Natural killer cell treated with Interleukin-12 subunit alpha and Interleukin-12 subunit beta and Interleukin-15 and Interleukin-18, amount 100 ng/mL, for 72 hours (primary cell): ENCODE results near the gene ST8SIA1. TPM values are rescaled to one million over a fixed set of nuclear protein-coding genes. Genes with fewer than 3 reads are reported as not detected.

ENCODE experiments used
- ATAC-seq, 2 donors: fragments of 150-1000 bp; cut with Tn5 transposase in 1 of 2; sonication (Bioruptor Pico), chemical (Tn5 transposase) in 1 of 2; 2 replicates each; pipeline ENCODE4 v1.10.0; 2021
- DNase-seq: peaks from one replicate; pipeline ENCODE4 v3.0.0; 2022; ENCODE audit warnings: low spot score
- H3K27ac Mint-ChIP-seq, 2 donors: 1 replicate in 1 of 2; 2 replicates in 1 of 2; pipeline ENCODE4 v1.8.0; 2022; ENCODE audit warnings: mixed read lengths in 2 of 2, mild to moderate bottlenecking in 1 of 2, moderate library complexity in 1 of 2
- H3K27me3 Mint-ChIP-seq, 2 donors: 1 replicate in 1 of 2; 2 replicates in 1 of 2; pipeline ENCODE4 v1.8.0; 2022; ENCODE audit warnings: mixed read lengths in 2 of 2
- H3K36me3 Mint-ChIP-seq: one replicate; pipeline ENCODE4 v1.8.0; 2022; ENCODE audit warnings: mixed read lengths
- H3K4me1 Mint-ChIP-seq, 2 donors: 1 replicate in 1 of 2; 2 replicates in 1 of 2; pipeline ENCODE4 v1.8.0; 2022; ENCODE audit warnings: low read depth in 2 of 2, mixed read lengths in 2 of 2, mild to moderate bottlenecking in 1 of 2
- H3K4me3 Mint-ChIP-seq: one replicate; pipeline ENCODE4 v1.8.0; 2022; ENCODE audit warnings: mixed read lengths
- H3K9me3 Mint-ChIP-seq: 2 replicates; pipeline ENCODE4 v1.8.0; 2022; ENCODE audit warnings: mixed read lengths
- total RNA-seq, 2 donors: library from RNA; stranded (reverse); gene quantifications; one replicate each; pipeline ENCODE4 v1.2.3, GENCODE V29; 2022

ST8SIA1 gene
- total RNA-seq, 2 donors from 2014 or later = 0.19 to 0.81 TPM

- no peak for ATAC-seq
- no peaks in the 10 kb centered on the region for H3K9me3 Mint-ChIP-seq
- no peaks in the 10 kb centered on the region for H3K36me3 Mint-ChIP-seq
- no peak overlapping the region for H3K4me3 Mint-ChIP-seq
- H3K27me3 Mint-ChIP-seq = peaks cover 7 to 8% of the 10 kb centered on the region in 2 donors
- no peak for DNase-seq
- no peaks in the 10 kb centered on the region for H3K4me1 Mint-ChIP-seq
- no peak overlapping the region for H3K27ac Mint-ChIP-seq
These were observed 77.4 kb downstream of the ST8SIA1 start for GRCh38 chr12:22257100-22257499.

DNA sequence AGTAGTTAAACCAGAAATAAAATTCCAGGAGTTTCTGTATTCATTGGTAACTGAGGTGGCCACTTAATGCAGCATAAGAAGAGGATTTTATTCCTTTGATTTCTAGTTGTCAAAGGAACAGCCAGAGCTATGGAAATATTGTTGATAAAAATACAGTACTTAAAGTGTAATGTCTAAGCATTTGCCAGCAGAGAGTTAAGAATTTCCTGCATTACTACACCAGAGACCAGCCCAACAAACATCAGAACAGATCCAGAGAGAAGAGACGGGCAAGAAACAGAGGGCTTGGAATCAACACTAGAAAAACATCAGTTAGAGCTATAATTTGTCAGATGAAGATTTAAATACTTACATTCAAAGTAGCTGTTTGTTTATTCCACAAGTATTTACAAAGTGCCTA lies 77.9 kb downstream of the ST8SIA1 start:
- no peak for DNase-seq
- ATAC-seq = no peak
- Mint-ChIP-seq H3K36me3 (no peaks in the 10 kb centered on the region), H3K4me3 (no peak overlapping the region), H3K27ac (no peak overlapping the region), H3K27me3 (peaks cover 5 to 7% of the 10 kb centered on the region in 2 donors), H3K9me3 (no peaks in the 10 kb centered on the region), H3K4me1 (no peaks in the 10 kb centered on the region)

GRCh38 chr12:22256041-22256441 lies 78.5 kb downstream of the ST8SIA1 start:
- Mint-ChIP-seq H3K4me3 (no peak overlapping the region), H3K27ac (no peak overlapping the region), H3K4me1 (peaks cover 0 to under 1% of the 10 kb centered on the region in 2 donors), H3K9me3 (no peaks in the 10 kb centered on the region), H3K27me3 (peaks cover 4 to 7% of the 10 kb centered on the region in 2 donors), H3K36me3 (no peaks in the 10 kb centered on the region)
- DNase-seq = no peak
- no peak for ATAC-seq

- no peak for DNase-seq
- ATAC-seq = no peak
- no peak overlapping the region for H3K27ac Mint-ChIP-seq
- no peak overlapping the region for H3K4me3 Mint-ChIP-seq
- no peaks in the 10 kb centered on the region for H3K36me3 Mint-ChIP-seq
- H3K9me3 Mint-ChIP-seq = no peaks in the 10 kb centered on the region
- peaks cover 4 to 7% of the 10 kb centered on the region in 2 donors for H3K27me3 Mint-ChIP-seq
- H3K4me1 Mint-ChIP-seq = peaks cover 0 to 3% of the 10 kb centered on the region in 2 donors
These were observed 79.4 kb downstream of the ST8SIA1 start for GRCh38 chr12:22255097-22255496.

DNA sequence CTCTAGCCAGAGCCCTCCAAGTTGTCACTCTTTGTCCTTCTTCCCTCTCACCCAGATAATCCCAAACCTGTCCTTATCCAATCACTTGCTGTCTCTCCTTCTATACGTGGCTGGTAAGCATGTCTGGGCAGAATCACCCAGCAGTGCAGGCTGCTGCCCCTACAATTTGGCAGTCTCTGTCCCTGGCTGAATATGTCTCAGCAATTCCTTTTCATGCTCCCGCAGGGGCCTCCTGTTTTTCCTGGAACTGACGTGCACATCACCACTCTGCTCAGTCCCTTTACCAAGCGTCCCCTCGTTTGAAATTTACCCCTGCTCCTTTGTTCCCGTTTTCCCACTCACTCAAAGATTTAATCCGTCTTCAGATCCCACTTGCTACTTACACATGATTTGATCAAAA lies 80.0 kb downstream of the ST8SIA1 start:
- no peak for ATAC-seq
- peaks cover 4 to 7% of the 10 kb centered on the region in 2 donors for H3K27me3 Mint-ChIP-seq
- H3K36me3 Mint-ChIP-seq = no peaks in the 10 kb centered on the region
- peaks cover 0 to 3% of the 10 kb centered on the region in 2 donors for H3K4me1 Mint-ChIP-seq
- no peaks in the 10 kb centered on the region for H3K9me3 Mint-ChIP-seq
- no peak overlapping the region for H3K27ac Mint-ChIP-seq
- no peak overlapping the region for H3K4me3 Mint-ChIP-seq
- DNase-seq = no peak

DNA sequence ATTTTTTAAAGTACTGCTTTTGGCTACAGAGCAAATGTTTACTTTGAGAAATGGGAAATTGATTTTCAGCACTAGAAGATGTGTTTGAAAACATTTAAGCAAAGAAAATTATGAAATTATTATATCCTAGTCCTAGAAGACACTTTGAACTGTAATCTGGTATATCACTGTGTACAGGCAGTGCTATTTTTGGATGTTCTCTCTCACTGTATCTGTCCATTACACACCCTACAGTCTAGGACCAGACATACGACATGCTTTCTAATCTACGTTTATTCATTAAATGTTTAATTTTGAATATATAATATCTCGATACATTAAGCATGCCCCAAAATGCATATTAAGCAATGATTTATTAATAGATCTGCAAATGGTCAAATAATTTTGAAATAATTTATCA lies 82.5 kb downstream of the ST8SIA1 start:
- H3K36me3 Mint-ChIP-seq = no peaks in the 10 kb centered on the region
- no peak overlapping the region for H3K27ac Mint-ChIP-seq
- no peak for DNase-seq
- no peak for ATAC-seq
- H3K27me3 Mint-ChIP-seq = peaks cover 4 to 7% of the 10 kb centered on the region in 2 donors
- H3K9me3 Mint-ChIP-seq = no peaks in the 10 kb centered on the region
- H3K4me3 Mint-ChIP-seq = no peak overlapping the region
- H3K4me1 Mint-ChIP-seq = peaks cover 0 to 3% of the 10 kb centered on the region in 2 donors

- ATAC-seq = no peak
- Mint-ChIP-seq H3K4me1 (peaks cover 0 to 3% of the 10 kb centered on the region in 2 donors), H3K9me3 (no peaks in the 10 kb centered on the region), H3K36me3 (no peaks in the 10 kb centered on the region), H3K4me3 (no peak overlapping the region), H3K27me3 (peaks cover 0 to 4% of the 10 kb centered on the region in 2 donors), H3K27ac (no peak overlapping the region)
- no peak for DNase-seq
These were observed 83.7 kb downstream of the ST8SIA1 start for GRCh38 chr12:22250762-22251161.

- Mint-ChIP-seq H3K4me1 (peaks cover 0 to 3% of the 10 kb centered on the region in 2 donors), H3K9me3 (no peaks in the 10 kb centered on the region), H3K27ac (no peak overlapping the region), H3K36me3 (no peaks in the 10 kb centered on the region), H3K27me3 (peaks cover 0 to 4% of the 10 kb centered on the region in 2 donors), H3K4me3 (no peak overlapping the region)
- no peak for DNase-seq
- ATAC-seq = no peak
These were observed 85.9 kb downstream of the ST8SIA1 start for GRCh38 chr12:22248571-22249115.

- ATAC-seq = no peak
- peaks cover 0 to 4% of the 10 kb centered on the region in 2 donors for H3K27me3 Mint-ChIP-seq
- no peak for DNase-seq
- H3K27ac Mint-ChIP-seq = no peak overlapping the region
- H3K4me1 Mint-ChIP-seq = peaks cover 0 to 3% of the 10 kb centered on the region in 2 donors
- H3K36me3 Mint-ChIP-seq = no peaks in the 10 kb centered on the region
- H3K4me3 Mint-ChIP-seq = no peak overlapping the region
- no peaks in the 10 kb centered on the region for H3K9me3 Mint-ChIP-seq
These were observed 86.4 kb downstream of the ST8SIA1 start for GRCh38 chr12:22248121-22248520.

DNA sequence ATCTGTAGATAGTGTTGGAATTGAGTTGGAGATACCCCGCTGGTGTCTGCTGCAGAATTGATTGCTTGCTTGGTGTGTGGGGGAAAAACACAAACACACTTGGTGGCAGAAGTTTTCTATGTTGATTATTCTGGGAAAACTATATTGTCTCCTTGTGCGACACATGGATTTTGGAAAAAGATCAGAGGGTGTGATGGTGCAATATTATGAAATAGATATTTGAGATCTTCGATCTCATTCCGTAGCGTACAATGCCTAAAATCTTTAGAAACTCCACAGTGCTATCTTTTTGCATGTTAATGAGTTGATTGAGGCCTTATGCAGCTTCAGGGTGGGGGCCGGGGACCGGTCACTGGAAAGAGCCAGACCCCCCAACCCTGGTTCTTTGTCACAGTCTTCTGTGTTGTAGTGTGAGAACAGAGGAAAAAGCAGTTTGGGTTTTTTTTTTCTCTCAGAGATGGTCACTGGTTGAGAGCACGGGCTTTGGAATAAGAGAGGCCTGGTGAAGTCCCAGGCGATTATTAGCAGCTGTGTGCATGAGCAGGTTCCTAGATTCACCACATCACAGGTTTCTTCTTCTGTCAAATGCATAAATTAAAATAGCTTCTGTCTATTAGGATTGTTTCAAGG lies 88.2 kb downstream of the ST8SIA1 start:
- Mint-ChIP-seq H3K9me3 (no peaks in the 10 kb centered on the region), H3K4me3 (no peak overlapping the region)

DNA sequence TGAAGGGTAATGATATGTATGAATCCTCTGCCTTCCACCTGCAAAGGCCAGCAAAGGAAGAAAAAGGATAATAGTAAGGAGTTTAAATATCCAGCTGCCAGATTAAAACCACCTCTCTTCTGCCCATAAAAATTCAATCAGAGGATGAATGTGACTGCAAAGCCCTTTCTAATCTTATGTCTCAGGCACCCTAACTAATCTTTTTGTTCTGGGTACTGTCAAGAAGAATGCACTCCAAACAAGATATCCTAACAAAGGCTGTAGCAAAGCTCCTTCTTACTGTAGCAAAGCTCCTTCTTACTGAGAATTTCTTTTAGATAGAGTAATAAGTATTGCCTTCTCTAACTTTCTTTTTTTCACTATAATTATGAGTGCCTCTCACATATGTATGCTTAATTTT lies 91.8 kb downstream of the ST8SIA1 start:
- Mint-ChIP-seq H3K36me3 (no peaks in the 10 kb centered on the region), H3K4me1 (no peaks in the 10 kb centered on the region), H3K27ac (no peak overlapping the region), H3K9me3 (no peaks in the 10 kb centered on the region), H3K4me3 (no peak overlapping the region), H3K27me3 (peaks cover 0 to 6% of the 10 kb centered on the region in 2 donors)
- DNase-seq (no peak), ATAC-seq (no peak)

More for the DNA sequence above, 88.2 kb downstream of the ST8SIA1 start:
- Mint-ChIP-seq H3K36me3 (no peaks in the 10 kb centered on the region), H3K4me1 (peaks cover 0 to 3% of the 10 kb centered on the region in 2 donors), H3K27me3 (peaks cover 0 to 6% of the 10 kb centered on the region in 2 donors), H3K27ac (no peak overlapping the region)
- no peak for DNase-seq
- ATAC-seq = no peak

GRCh38 chr12:22238211-22238610 lies 96.3 kb downstream of the ST8SIA1 start:
- Mint-ChIP-seq H3K4me1 (no peaks in the 10 kb centered on the region), H3K27me3 (peaks cover 8% of the 10 kb centered on the region in 2 donors), H3K36me3 (no peaks in the 10 kb centered on the region), H3K27ac (no peak overlapping the region), H3K4me3 (no peak overlapping the region), H3K9me3 (no peaks in the 10 kb centered on the region)
- DNase-seq (no peak), ATAC-seq (no peak)

DNA sequence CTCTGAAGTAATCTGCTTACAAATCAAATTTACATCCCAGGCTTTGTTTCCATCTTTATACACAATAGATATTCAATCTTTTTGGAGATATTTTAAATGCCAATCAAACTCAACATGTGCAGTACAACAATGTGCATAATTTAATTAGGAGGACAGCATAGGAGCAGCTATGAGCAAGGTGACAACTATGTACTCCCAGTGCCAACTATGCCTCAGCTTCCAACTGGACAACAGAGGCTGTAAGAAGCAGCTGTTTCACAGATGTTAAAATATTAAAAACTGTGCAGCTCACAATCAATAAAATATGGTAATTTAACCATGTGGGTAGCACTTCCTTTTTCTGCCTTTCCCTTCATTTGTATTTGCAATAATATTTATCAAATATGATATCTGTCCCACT lies 99.9 kb downstream of the ST8SIA1 start:
- ATAC-seq (no peak), DNase-seq (no peak)
- Mint-ChIP-seq H3K9me3 (no peaks in the 10 kb centered on the region), H3K4me3 (no peak overlapping the region), H3K27me3 (peaks cover 8% of the 10 kb centered on the region in 2 donors), H3K4me1 (no peaks in the 10 kb centered on the region), H3K36me3 (no peaks in the 10 kb centered on the region), H3K27ac (no peak overlapping the region)

- Mint-ChIP-seq H3K4me3 (no peak overlapping the region), H3K4me1 (no peaks in the 10 kb centered on the region), H3K27me3 (peaks cover 8 to 10% of the 10 kb centered on the region in 2 donors), H3K36me3 (no peaks in the 10 kb centered on the region), H3K9me3 (no peaks in the 10 kb centered on the region), H3K27ac (no peak overlapping the region)
- DNase-seq (no peak), ATAC-seq (no peak)
These were observed 102.7 kb downstream of the ST8SIA1 start for GRCh38 chr12:22231836-22232235.
